Measurements from ENCODE around the gene CCNG1.

Gene CCNG1

DNA sequence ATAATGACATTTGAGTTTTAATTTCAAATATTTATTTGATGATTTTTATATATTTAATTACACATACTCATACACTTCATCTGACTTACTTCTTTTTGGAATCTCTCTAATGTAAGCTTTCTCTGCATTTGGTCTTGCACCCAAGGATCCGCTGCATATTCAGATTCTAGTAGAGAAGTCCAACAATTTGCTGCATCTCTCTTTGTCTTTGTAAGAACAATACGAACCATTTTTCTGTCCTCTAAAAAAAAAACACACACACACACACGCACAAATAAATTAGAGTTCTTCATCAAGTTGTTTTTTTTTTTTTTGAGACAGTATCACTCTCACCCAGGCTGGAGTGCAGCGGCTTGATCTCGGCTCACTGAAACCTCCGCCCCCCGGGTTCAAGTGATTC, 19.4 kb downstream of the CCNG1 start:
- no peak overlapping the region for H3K4me3 ChIP-seq (replicated peaks; ENCODE audit: insufficient read depth, low read length)
- no peak for DNase-seq (ENCODE audit: low read depth in 1 of 2, low spot score in 1 of 2)
- H3K27me3 ChIP-seq (ENCODE audit: insufficient read depth, poor library complexity, severe bottlenecking) = no peaks in the 10 kb centered on the region
- H3K27ac ChIP-seq (replicated peaks) = no peak overlapping the region
- TF ChIP-seq POLR2AphosphoS5 (IDR thresholded peaks at IDR 0.05; ENCODE audit: low read depth) (no peak), REST (IDR thresholded peaks at IDR 0.05; ENCODE audit: insufficient replicate concordance, low read depth) (no peak)
- TF ChIP-seq, protein P1, sequence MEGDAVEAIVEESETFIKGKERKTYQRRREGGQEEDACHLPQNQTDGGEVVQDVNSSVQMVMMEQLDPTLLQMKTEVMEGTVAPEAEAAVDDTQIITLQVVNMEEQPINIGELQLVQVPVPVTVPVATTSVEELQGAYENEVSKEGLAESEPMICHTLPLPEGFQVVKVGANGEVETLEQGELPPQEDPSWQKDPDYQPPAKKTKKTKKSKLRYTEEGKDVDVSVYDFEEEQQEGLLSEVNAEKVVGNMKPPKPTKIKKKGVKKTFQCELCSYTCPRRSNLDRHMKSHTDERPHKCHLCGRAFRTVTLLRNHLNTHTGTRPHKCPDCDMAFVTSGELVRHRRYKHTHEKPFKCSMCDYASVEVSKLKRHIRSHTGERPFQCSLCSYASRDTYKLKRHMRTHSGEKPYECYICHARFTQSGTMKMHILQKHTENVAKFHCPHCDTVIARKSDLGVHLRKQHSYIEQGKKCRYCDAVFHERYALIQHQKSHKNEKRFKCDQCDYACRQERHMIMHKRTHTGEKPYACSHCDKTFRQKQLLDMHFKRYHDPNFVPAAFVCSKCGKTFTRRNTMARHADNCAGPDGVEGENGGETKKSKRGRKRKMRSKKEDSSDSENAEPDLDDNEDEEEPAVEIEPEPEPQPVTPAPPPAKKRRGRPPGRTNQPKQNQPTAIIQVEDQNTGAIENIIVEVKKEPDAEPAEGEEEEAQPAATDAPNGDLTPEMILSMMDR (IDR thresholded peaks at IDR 0.05; ENCODE audit: insufficient read depth, low read length) = no peak

DNA sequence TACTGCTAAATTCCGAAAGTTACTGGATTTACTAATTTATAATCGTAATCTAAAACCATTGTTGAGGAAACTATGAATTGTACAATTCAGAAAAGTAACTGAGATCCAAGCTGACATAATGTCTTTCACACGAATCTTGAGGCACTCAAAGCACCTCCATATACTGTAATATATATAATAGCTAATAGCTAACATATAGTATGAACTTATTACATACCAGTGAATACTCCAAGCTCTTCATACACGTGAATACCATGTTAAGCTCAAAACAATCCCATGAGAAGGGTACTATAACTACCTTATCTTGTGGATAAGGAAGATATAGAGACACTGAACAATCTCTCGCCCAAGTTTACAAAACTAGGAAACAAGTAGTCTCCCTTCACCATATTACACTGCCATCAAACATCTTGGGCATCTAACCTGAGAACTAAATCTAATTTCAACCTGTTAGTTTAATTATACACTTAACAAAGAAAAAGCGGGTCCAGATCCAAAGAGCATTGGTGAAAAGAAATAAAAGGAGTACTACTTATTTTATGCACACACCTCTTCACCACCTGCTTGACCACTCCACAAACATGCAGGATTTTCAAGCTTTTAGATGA, 21.5 kb downstream of the CCNG1 start:
- TF ChIP-seq POLR2AphosphoS5 (IDR thresholded peaks at IDR 0.05; ENCODE audit: low read depth) = no peak
- TF ChIP-seq, protein P1 (IDR thresholded peaks at IDR 0.05; ENCODE audit: insufficient read depth, low read length) = no peak
- TF ChIP-seq REST (IDR thresholded peaks at IDR 0.05; ENCODE audit: insufficient replicate concordance, low read depth) = no peak
- no peak for TF ChIP-seq GABPA (IDR thresholded peaks at IDR 0.05; ENCODE audit: low read depth)
- TF ChIP-seq SPI1 (IDR thresholded peaks at IDR 0.05; ENCODE audit: borderline replicate concordance, low read depth) = no peak
- Histone ChIP-seq H3K27me3 (ENCODE audit: insufficient read depth, poor library complexity, severe bottlenecking) (no peaks in the 10 kb centered on the region), H3K4me3 (replicated peaks; ENCODE audit: insufficient read depth, low read length) (peak overlapping the region; percentile 68), H3K27ac (replicated peaks) (peak overlapping the region; percentile 99)
- no peak for DNase-seq (ENCODE audit: low read depth in 1 of 2, low spot score in 1 of 2)

GRCh38 chr5:163459462-163459818, 22.0 kb downstream of the CCNG1 start:
- peak in 1 of 2 experiments; percentile 31 for DNase-seq (ENCODE audit: low read depth in 1 of 2, low spot score in 1 of 2)
- no peak for TF ChIP-seq POLR2AphosphoS5 (IDR thresholded peaks at IDR 0.05; ENCODE audit: low read depth)
- TF ChIP-seq SPI1 (IDR thresholded peaks at IDR 0.05; ENCODE audit: borderline replicate concordance, low read depth) = no peak
- no peak for TF ChIP-seq GABPA (IDR thresholded peaks at IDR 0.05; ENCODE audit: low read depth)
- TF ChIP-seq, protein P1 (IDR thresholded peaks at IDR 0.05; ENCODE audit: insufficient read depth, low read length) = no peak
- TF ChIP-seq REST (IDR thresholded peaks at IDR 0.05; ENCODE audit: insufficient replicate concordance, low read depth) = no peak

More at GRCh38 chr5:163459462-163459818, 22.0 kb downstream of the CCNG1 start:
- H3K27ac ChIP-seq (replicated peaks) = peak overlapping the region; percentile 99
- H3K4me3 ChIP-seq (replicated peaks; ENCODE audit: insufficient read depth, low read length) = peak overlapping the region; percentile 68
- H3K27me3 ChIP-seq (ENCODE audit: insufficient read depth, poor library complexity, severe bottlenecking) = no peaks in the 10 kb centered on the region

Measured in HL-60 (cell line).